Endothelial cell of umbilical vein (primary cell): ENCODE data around the gene EP400. TPM values are rescaled to one million over a fixed set of nuclear protein-coding genes. Genes with fewer than 3 reads are reported as not detected.

Experiments used
- BruUV-seq: library from RNA; stranded (reverse); fragments of 400-500 nt; replicated peaks from 2 replicates; lab custom pipeline; 2021; lab: Mats Ljungman, UMichigan
- CTCF ChIA-PET: fragments of 300-600, 350-600 bp; sonication (Branson Sonifier 250); formaldehyde crosslinking; loops from one replicate; lab custom pipeline; 2021; ENCODE audit warnings: antibody characterized with exemption, inconsistent platforms; lab: Charles Lee
- POLR2A ChIA-PET: fragments of 300-600, 350-600 bp; sonication (Branson Sonifier 250); formaldehyde crosslinking; loops from one replicate; lab custom pipeline; 2021; ENCODE audit warnings: antibody characterized with exemption, inconsistent platforms; lab: Charles Lee
- DNase-seq: peaks from one replicate; pipeline ENCODE4 v3.0.0-alpha.2; 2011; ENCODE audit warnings: low read depth, low spot score
- FAIRE-seq: peaks from 2 replicates; lab custom pipeline; 2011; peaks lifted over from hg19 to GRCh38; lab: Jason Lieb, UNC
- H2AFZ ChIP-seq: 2 replicates; pipeline ENCODE4 v1.6.0; 2012; ENCODE audit warnings: low read depth, low read length, control low read depth, inconsistent platforms
- H3K27ac ChIP-seq: 2 replicates; pipeline ENCODE4 v1.5.1; 2011; ENCODE audit warnings: low read depth, mild to moderate bottlenecking, control low read depth, low read length, moderate library complexity; ENCODE audit not compliant: insufficient read depth
- H3K27me3 ChIP-seq, 2 experiments: 2 replicates each; pipeline versions ENCODE4 v1.6.0 to v1.6.1; 2011; ENCODE audit warnings: low read length in 2 of 2, mixed read lengths in 1 of 2; ENCODE audit not compliant: control insufficient read depth in 2 of 2, insufficient read depth in 2 of 2
- H3K36me3 ChIP-seq, 2 experiments: 2 replicates in 1 of 2; 3 replicates in 1 of 2; pipeline ENCODE4 v1.5.1; 2011; ENCODE audit warnings: low read length in 2 of 2, mild to moderate bottlenecking in 1 of 2, moderate library complexity in 1 of 2; ENCODE audit not compliant: control insufficient read depth in 2 of 2, insufficient read depth in 2 of 2; ENCODE audit errors: extremely low read depth in 1 of 2
- H3K4me1 ChIP-seq: 3 replicates; pipeline ENCODE4 v1.5.1; 2011; ENCODE audit warnings: mild to moderate bottlenecking, low read length; ENCODE audit not compliant: control insufficient read depth, insufficient read depth; ENCODE audit errors: extremely low read depth
- H3K4me2 ChIP-seq: 2 replicates; pipeline ENCODE4 v1.6.1; 2011; ENCODE audit warnings: low read length, control low read depth, mixed read lengths; ENCODE audit not compliant: insufficient read depth
- H3K4me3 ChIP-seq, 3 experiments: fragments of 200-600 bp in 1 of 3; sonication (generic), shearing (Covaris generic) in 1 of 3; replicated peaks in 1 of 3; 2 replicates each; pipeline ENCODE4 v1.5.1; 2011 to 2016; ENCODE audit warnings: control low read depth in 3 of 3, low read length in 3 of 3, mild to moderate bottlenecking in 2 of 3, inconsistent platforms in 1 of 3, low read depth in 1 of 3, moderate library complexity in 1 of 3; ENCODE audit not compliant: insufficient read depth in 1 of 3
- H3K79me2 ChIP-seq: 2 replicates; pipeline ENCODE4 v1.6.0; 2012; ENCODE audit warnings: low read length, inconsistent platforms; ENCODE audit not compliant: control insufficient read depth, insufficient read depth
- H3K9ac ChIP-seq: replicated peaks from 2 replicates; pipeline ENCODE3; 2011; ENCODE audit warnings: low read length, control low read depth; ENCODE audit not compliant: insufficient read depth; ENCODE audit errors: extremely low read depth
- H3K9me1 ChIP-seq: replicated peaks from 3 replicates; pipeline ENCODE4 v1.6.0; 2011; ENCODE audit warnings: mild to moderate bottlenecking, low read length; ENCODE audit not compliant: control insufficient read depth, insufficient read depth; ENCODE audit errors: extremely low read depth
- H3K9me3 ChIP-seq: replicated peaks from 2 replicates; pipeline ENCODE4 v1.5.1; 2012; ENCODE audit warnings: low read length, inconsistent platforms; ENCODE audit not compliant: control insufficient read depth, insufficient read depth
- H4K20me1 ChIP-seq: replicated peaks from 2 replicates; pipeline ENCODE3; 2011; ENCODE audit warnings: mild to moderate bottlenecking, low read length; ENCODE audit not compliant: control insufficient read depth, insufficient read depth; ENCODE audit errors: extremely low read depth
- EZH2 ChIP-seq: IDR thresholded peaks from 2 replicates; pipeline ENCODE4 v1.6.1; 2012; ENCODE audit warnings: borderline replicate concordance, low read depth, mild to moderate bottlenecking, moderate library complexity, low read length, inconsistent platforms; ENCODE audit not compliant: severe bottlenecking
- FOS ChIP-seq: IDR thresholded peaks from 2 replicates; pipeline ENCODE4 v1.6.1; 2011; ENCODE audit warnings: mild to moderate bottlenecking, low read length, moderate library complexity, borderline replicate concordance; ENCODE audit not compliant: insufficient read depth
- GATA2 ChIP-seq: IDR thresholded peaks from 2 replicates; pipeline ENCODE4 v1.7.0; 2011; ENCODE audit warnings: low read depth, mild to moderate bottlenecking, moderate library complexity, mixed read lengths, low read length; ENCODE audit not compliant: insufficient read length, insufficient read depth
- JUN ChIP-seq: IDR thresholded peaks from 2 replicates; pipeline ENCODE4 v1.6.1; 2011; ENCODE audit warnings: borderline replicate concordance, low read depth; ENCODE audit not compliant: insufficient read length, insufficient read depth
- MYC ChIP-seq: IDR thresholded peaks from one replicate; pipeline ENCODE4 v1.6.1; 2011; ENCODE audit warnings: mild to moderate bottlenecking, low read depth, low read length
- POLR2A ChIP-seq: IDR thresholded peaks from 2 replicates; pipeline ENCODE4 v1.6.1; 2012; ENCODE audit warnings: low read depth, mild to moderate bottlenecking, control low read depth, low read length
- POLR2AphosphoS5 ChIP-seq: IDR thresholded peaks from 2 replicates; pipeline ENCODE4 v1.6.1; 2012; ENCODE audit warnings: low read depth, mild to moderate bottlenecking, control low read depth, low read length, moderate library complexity; ENCODE audit not compliant: insufficient read depth
- dilution Hi-C: fragments of 300-500 bp; cut with MboI; formaldehyde crosslinking; loops from one replicate; pipeline ENCODE4 v1.15.0; 2019; ENCODE audit warnings: low sequenced_read_pairs; ENCODE audit not compliant: extremely low pct_ligation_motif_present
- intact Hi-C: fragments of 100-400 bp; cut with micrococcal nuclease; formaldehyde crosslinking; loops from one replicate; pipeline ENCODE4 v1.10.0; 2022
- polyA plus RNA-seq, 4 experiments: library from polyadenylated mRNA; depleted of rRNA in 3 of 4; stranded (reverse) in 3 of 4; unstranded in 1 of 4; fragments of >200 nt; gene quantifications; 2 replicates each; pipeline versions ENCODE4 v1.2.1 to v1.2.3, GENCODE V29; 2011 to 2012; ENCODE audit warnings: missing spikeins in 1 of 4
- total RNA-seq: library from RNA; stranded (reverse); gene quantifications from 2 replicates; pipeline ENCODE4 v1.2.3, GENCODE V29; 2021
- TF ChIP-seq, protein P1 (sequence below), 2 donors: IDR thresholded peaks; 1 replicate in 1 of 2; 2 replicates in 1 of 2; pipeline ENCODE4 v1.5.1; 2011; ENCODE audit warnings: low read length in 2 of 2, mild to moderate bottlenecking in 2 of 2, moderate library complexity in 2 of 2, control low read depth in 1 of 2, inconsistent platforms in 1 of 2, low read depth in 1 of 2; ENCODE audit not compliant: insufficient read depth in 1 of 2; ENCODE audit errors: extremely low read depth in 1 of 2
- TF ChIP-seq, protein P2 (sequence below): IDR thresholded peaks from 2 replicates; pipeline ENCODE4 v1.6.1; 2011; ENCODE audit not compliant: insufficient read depth, insufficient read length

Gene EP400
- total and polyA plus RNA-seq, 2 donors (not counting 3 experiments of a cell fraction or from before 2014, with no cell fraction given) = 9.0 to 57.7 TPM

DNA sequence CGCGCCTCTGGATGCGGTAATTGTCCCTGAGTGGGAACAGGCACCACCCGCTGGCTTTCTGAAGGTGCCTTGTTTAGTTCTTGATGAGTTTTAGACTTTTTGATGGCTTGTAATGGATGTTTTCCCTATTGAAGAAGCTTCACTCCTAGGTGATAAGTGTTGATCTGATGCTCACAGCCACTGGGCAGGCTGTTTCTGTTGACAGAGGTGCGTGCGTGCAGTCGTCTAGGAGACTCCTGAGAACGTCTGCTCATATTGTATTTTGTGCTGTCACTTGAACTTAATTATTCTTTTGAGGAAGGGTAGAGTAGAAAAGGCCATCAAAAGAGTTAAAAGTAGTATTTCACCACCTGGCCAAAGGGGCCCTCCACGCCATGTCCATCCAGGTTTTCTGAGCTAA, 70.5 kb downstream of the EP400 start:
- FAIRE-seq = no peak

DNA sequence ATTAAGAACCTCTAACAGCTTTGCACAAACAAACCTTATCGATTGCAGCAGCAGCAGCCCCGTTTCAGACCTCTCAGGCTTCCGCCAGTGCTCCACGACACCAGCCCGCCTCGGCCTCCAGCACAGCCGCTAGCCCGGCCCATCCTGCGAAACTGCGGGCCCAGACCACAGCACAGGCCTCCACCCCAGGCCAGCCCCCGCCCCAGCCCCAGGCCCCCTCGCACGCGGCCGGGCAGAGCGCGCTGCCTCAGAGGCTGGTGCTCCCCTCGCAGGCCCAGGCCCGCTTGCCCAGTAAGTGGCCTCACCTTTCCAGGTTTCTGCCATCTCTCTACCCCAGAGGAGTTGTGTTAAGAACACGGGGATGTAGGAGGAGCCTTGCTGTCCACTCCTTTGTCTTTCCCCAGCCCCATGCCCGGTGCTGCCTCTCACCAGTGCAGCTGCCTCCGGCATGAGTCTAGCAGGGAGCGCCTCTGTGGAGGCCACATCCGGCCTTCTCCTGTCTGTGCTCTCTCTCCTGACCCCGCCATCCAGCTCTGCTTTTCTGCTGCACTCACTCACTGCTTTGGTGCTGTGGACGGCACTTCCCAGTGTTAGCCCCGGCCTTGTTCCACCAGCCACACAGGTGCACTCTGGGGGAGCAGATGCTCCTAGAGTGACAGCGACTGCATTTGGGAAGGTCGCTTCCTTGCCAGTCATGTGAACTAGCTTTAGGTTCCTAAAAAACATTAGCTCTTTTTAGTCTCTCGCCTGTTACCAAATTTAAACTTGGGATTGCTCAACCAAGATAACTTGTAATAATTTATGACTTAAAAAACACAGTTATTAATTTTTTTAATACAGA, 71.5 kb downstream of the EP400 start:
- Histone ChIP-seq H3K9me3 (no peaks in the 10 kb centered on the region), H3K79me2 (no peaks in the 10 kb centered on the region), H3K4me1 (no peaks in the 10 kb centered on the region), H3K4me2 (no peak overlapping the region), H3K36me3 (peaks cover 12 to 55% of the 10 kb centered on the region in 2 experiments), H3K9ac (no peak overlapping the region), H3K27me3 (no peaks in the 10 kb centered on the region), H4K20me1 (no peaks in the 10 kb centered on the region), H3K27ac (no peak overlapping the region), H3K9me1 (no peaks in the 10 kb centered on the region), H3K4me3 (no peak overlapping the region), H2AFZ (no peak overlapping the region)
- ChIA-PET POLR2A (no interaction called here), CTCF (no interaction called here)
- dilution Hi-C loops (no loop called here), intact Hi-C loops (no loop called here)
- DNase-seq = no peak
- FAIRE-seq = no peak
- BruUV-seq = no TSS peak
- no peak for TF ChIP-seq FOS
- no peak for TF ChIP-seq POLR2AphosphoS5
- no peak for TF ChIP-seq GATA2
- TF ChIP-seq MYC = no peak
- no peak for TF ChIP-seq POLR2A
- TF ChIP-seq, protein P1, sequence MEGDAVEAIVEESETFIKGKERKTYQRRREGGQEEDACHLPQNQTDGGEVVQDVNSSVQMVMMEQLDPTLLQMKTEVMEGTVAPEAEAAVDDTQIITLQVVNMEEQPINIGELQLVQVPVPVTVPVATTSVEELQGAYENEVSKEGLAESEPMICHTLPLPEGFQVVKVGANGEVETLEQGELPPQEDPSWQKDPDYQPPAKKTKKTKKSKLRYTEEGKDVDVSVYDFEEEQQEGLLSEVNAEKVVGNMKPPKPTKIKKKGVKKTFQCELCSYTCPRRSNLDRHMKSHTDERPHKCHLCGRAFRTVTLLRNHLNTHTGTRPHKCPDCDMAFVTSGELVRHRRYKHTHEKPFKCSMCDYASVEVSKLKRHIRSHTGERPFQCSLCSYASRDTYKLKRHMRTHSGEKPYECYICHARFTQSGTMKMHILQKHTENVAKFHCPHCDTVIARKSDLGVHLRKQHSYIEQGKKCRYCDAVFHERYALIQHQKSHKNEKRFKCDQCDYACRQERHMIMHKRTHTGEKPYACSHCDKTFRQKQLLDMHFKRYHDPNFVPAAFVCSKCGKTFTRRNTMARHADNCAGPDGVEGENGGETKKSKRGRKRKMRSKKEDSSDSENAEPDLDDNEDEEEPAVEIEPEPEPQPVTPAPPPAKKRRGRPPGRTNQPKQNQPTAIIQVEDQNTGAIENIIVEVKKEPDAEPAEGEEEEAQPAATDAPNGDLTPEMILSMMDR (IDR thresholded peaks at IDR 0.05; ENCODE audit: extremely low read depth in 1 of 2, insufficient read depth in 1 of 2, low read depth in 1 of 2, low read length in 2 of 2) = no peak
- TF ChIP-seq EZH2 = no peak
- TF ChIP-seq JUN = no peak
- TF ChIP-seq, protein P2, sequence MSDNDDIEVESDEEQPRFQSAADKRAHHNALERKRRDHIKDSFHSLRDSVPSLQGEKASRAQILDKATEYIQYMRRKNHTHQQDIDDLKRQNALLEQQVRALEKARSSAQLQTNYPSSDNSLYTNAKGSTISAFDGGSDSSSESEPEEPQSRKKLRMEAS = no peak

More for the DNA sequence above, 70.5 kb downstream of the EP400 start:
- no peak overlapping the region for H3K9ac ChIP-seq
- H3K9me1 ChIP-seq = no peaks in the 10 kb centered on the region
- no peak overlapping the region for H3K4me3 ChIP-seq
- H4K20me1 ChIP-seq = no peaks in the 10 kb centered on the region
- TF ChIP-seq FOS (no peak), POLR2A (no peak), GATA2 (no peak), EZH2 (no peak), POLR2AphosphoS5 (no peak), JUN (no peak)
- TF ChIP-seq, protein P2 = no peak
- H3K9me3 ChIP-seq = no peaks in the 10 kb centered on the region
- intact Hi-C loops (no loop called here), dilution Hi-C loops (no loop called here)
- H3K27me3 ChIP-seq = no peaks in the 10 kb centered on the region
- H3K4me2 ChIP-seq = no peak overlapping the region
- H3K79me2 ChIP-seq = no peaks in the 10 kb centered on the region
- no peak for DNase-seq
- ChIA-PET POLR2A (no interaction called here), CTCF (no interaction called here)
- BruUV-seq = no TSS peak
- H3K4me1 ChIP-seq = no peaks in the 10 kb centered on the region
- no peak overlapping the region for H2AFZ ChIP-seq
- no peak overlapping the region for H3K27ac ChIP-seq
- peaks cover 8 to 48% of the 10 kb centered on the region in 2 experiments for H3K36me3 ChIP-seq
